ENCODE results near the gene SLC22A5.

SLC22A5 gene

GRCh38 chr5:132420706-132421272, 51.3 kb downstream of the SLC22A5 start:
- Histone ChIP-seq H3K27me3 (ENCODE audit: insufficient read depth, low read length, poor library complexity, severe bottlenecking) (no peaks in the 10 kb centered on the region), H3K9ac (ENCODE audit: low read depth, low read length, poor library complexity, severe bottlenecking) (peak overlapping the region; percentile 100), H3K36me3 (ENCODE audit: insufficient read depth, low read length) (no peaks in the 10 kb centered on the region), H3K4me2 (ENCODE audit: low read depth, low read length, poor library complexity, severe bottlenecking) (peak overlapping the region; percentile 98), H3K79me2 (ENCODE audit: insufficient read depth, low read length) (peaks cover 73% of the 10 kb centered on the region), H3K9me3 (ENCODE audit: insufficient read depth, low read depth, low read length) (no peaks in the 10 kb centered on the region), H3K4me3 (ENCODE audit: low read length, poor library complexity, severe bottlenecking) (peak overlapping the region; percentile 75), H4K20me1 (ENCODE audit: insufficient read depth, low read length, poor library complexity, severe bottlenecking) (no peaks in the 10 kb centered on the region), H3K4me1 (ENCODE audit: insufficient read depth, low read length, poor library complexity, severe bottlenecking) (peaks cover 78% of the 10 kb centered on the region), H3K9me2 (replicated peaks; ENCODE audit: low read depth, low read length) (no peaks in the 10 kb centered on the region), H3F3A (ENCODE audit: low read depth) (peaks cover 11% of the 10 kb centered on the region), H2AFZ (ENCODE audit: low read length) (no peak overlapping the region)
- TF ChIP-seq EZH2phosphoT487 (IDR thresholded peaks at IDR 0.05; ENCODE audit: borderline replicate concordance): no peak
- no peak for TF ChIP-seq CTCF (conservative IDR thresholded peaks at IDR 0.05; ENCODE audit: low read length)

GRCh38 chr5:132421462-132421861, 52.0 kb downstream of the SLC22A5 start:
- Histone ChIP-seq H3K4me2 (ENCODE audit: low read depth, low read length, poor library complexity, severe bottlenecking) (peak overlapping the region; percentile 98), H3K27me3 (ENCODE audit: insufficient read depth, low read length, poor library complexity, severe bottlenecking) (no peaks in the 10 kb centered on the region), H3K79me2 (ENCODE audit: insufficient read depth, low read length) (peaks cover 75% of the 10 kb centered on the region), H3K9me2 (replicated peaks; ENCODE audit: low read depth, low read length) (no peaks in the 10 kb centered on the region), H2AFZ (ENCODE audit: low read length) (no peak overlapping the region), H3K4me3 (ENCODE audit: low read length, poor library complexity, severe bottlenecking) (peak overlapping the region; percentile 75), H3K4me1 (ENCODE audit: insufficient read depth, low read length, poor library complexity, severe bottlenecking) (peaks cover 80% of the 10 kb centered on the region), H3K9ac (ENCODE audit: low read depth, low read length, poor library complexity, severe bottlenecking) (peak overlapping the region; percentile 100), H3K9me3 (ENCODE audit: insufficient read depth, low read depth, low read length) (no peaks in the 10 kb centered on the region), H4K20me1 (ENCODE audit: insufficient read depth, low read length, poor library complexity, severe bottlenecking) (no peaks in the 10 kb centered on the region), H3F3A (ENCODE audit: low read depth) (peaks cover 11% of the 10 kb centered on the region), H3K36me3 (ENCODE audit: insufficient read depth, low read length) (no peaks in the 10 kb centered on the region)
- TF ChIP-seq CTCF (conservative IDR thresholded peaks at IDR 0.05; ENCODE audit: low read length) (no peak), EZH2phosphoT487 (IDR thresholded peaks at IDR 0.05; ENCODE audit: borderline replicate concordance) (no peak)

- Histone ChIP-seq H3K9me3 (ENCODE audit: insufficient read depth, low read depth, low read length) (no peaks in the 10 kb centered on the region), H3K79me2 (ENCODE audit: insufficient read depth, low read length) (peaks cover 72% of the 10 kb centered on the region), H3K4me1 (ENCODE audit: insufficient read depth, low read length, poor library complexity, severe bottlenecking) (peaks cover 84% of the 10 kb centered on the region), H3F3A (ENCODE audit: low read depth) (peaks cover 14% of the 10 kb centered on the region), H3K4me3 (ENCODE audit: low read length, poor library complexity, severe bottlenecking) (peak overlapping the region; percentile 93), H3K27me3 (ENCODE audit: insufficient read depth, low read length, poor library complexity, severe bottlenecking) (no peaks in the 10 kb centered on the region), H3K4me2 (ENCODE audit: low read depth, low read length, poor library complexity, severe bottlenecking) (peak overlapping the region; percentile 98), H3K9me2 (replicated peaks; ENCODE audit: low read depth, low read length) (no peaks in the 10 kb centered on the region), H4K20me1 (ENCODE audit: insufficient read depth, low read length, poor library complexity, severe bottlenecking) (no peaks in the 10 kb centered on the region), H2AFZ (ENCODE audit: low read length) (no peak overlapping the region), H3K9ac (ENCODE audit: low read depth, low read length, poor library complexity, severe bottlenecking) (peak overlapping the region; percentile 100), H3K36me3 (ENCODE audit: insufficient read depth, low read length) (no peaks in the 10 kb centered on the region)
- TF ChIP-seq EZH2phosphoT487 (IDR thresholded peaks at IDR 0.05; ENCODE audit: borderline replicate concordance) (no peak), CTCF (conservative IDR thresholded peaks at IDR 0.05; ENCODE audit: low read length) (no peak)
Measured at GRCh38 chr5:132422720-132423437, 53.4 kb downstream of the SLC22A5 start.
